HL-60 (cell line): ENCODE results near the gene SERPINB12.

Experiments
- DNase-seq, 2 experiments: peaks; one replicate each; pipeline ENCODE4 v3.0.0-alpha.2; 2010 to 2020; ENCODE audit warnings: low read depth in 1 of 2, low spot score in 1 of 2
- H3K27ac ChIP-seq: fragments of 250-450 bp; sonication (Bioruptor Pico); replicated peaks from 2 replicates; pipeline ENCODE4 v1.5.1; 2020; ENCODE audit warnings: mild to moderate bottlenecking, moderate library complexity
- H3K27me3 ChIP-seq: fragments of 250-450 bp; sonication (Bioruptor Pico); 2 replicates; pipeline ENCODE4 v1.5.1; 2021; ENCODE audit warnings: mild to moderate bottlenecking, moderate library complexity; ENCODE audit not compliant: insufficient read depth, poor library complexity, severe bottlenecking
- H3K4me3 ChIP-seq: replicated peaks from 2 replicates; pipeline ENCODE4 v1.5.1; 2011; ENCODE audit warnings: mild to moderate bottlenecking, control low read depth, low read length; ENCODE audit not compliant: insufficient read depth
- GABPA ChIP-seq: IDR thresholded peaks from 2 replicates; pipeline ENCODE4 v1.6.1; 2012; ENCODE audit warnings: low read depth
- POLR2AphosphoS5 ChIP-seq: IDR thresholded peaks from 2 replicates; pipeline ENCODE4 v1.6.1; 2012; ENCODE audit warnings: low read depth
- SPI1 ChIP-seq: IDR thresholded peaks from 2 replicates; pipeline ENCODE4 v1.6.1; 2012; ENCODE audit warnings: low read depth, mild to moderate bottlenecking, borderline replicate concordance
- TF ChIP-seq, protein P1 (sequence below): IDR thresholded peaks from 2 replicates; pipeline ENCODE4 v1.6.1; 2012; ENCODE audit warnings: low read depth; ENCODE audit not compliant: insufficient replicate concordance
- TF ChIP-seq, protein P2 (sequence below): IDR thresholded peaks from one replicate; pipeline ENCODE4 v1.5.1; 2011; ENCODE audit warnings: low read length, control low read depth, inconsistent platforms; ENCODE audit not compliant: insufficient read depth

SERPINB12 gene

DNA sequence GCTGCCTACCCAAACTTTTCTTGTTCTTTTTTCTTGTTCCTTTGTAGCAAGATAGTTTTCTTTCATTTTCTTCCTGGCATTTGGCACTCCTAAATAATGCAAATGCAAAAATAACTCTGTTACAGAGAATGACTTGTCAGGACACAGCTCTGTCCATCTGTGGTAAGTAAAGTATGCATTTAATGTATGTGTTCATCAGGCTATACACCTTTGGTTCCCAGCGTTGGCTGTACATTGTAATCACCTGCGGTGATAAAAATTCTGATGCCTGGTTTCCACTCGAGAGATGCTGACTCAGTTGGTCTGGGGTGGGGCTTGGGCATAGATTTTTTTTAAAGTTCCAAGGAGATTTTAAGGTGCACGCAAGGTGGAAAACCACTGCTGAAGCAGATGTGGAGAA, 44.8 kb downstream of the SERPINB12 start, which contains the start of gene SERPINB13:
SERPINB13 (plus strand) TSS at position 378 of the 400 bp plus-strand sequence. CDS start 1,325 bp downstream, outside the sequence.
- H3K4me3 ChIP-seq = no peak within 1 kb of the TSS
- no peaks in the 10 kb centered on the region for H3K27me3 ChIP-seq
- peak within 1 kb of the TSS; percentile 54 for H3K27ac ChIP-seq
- no peak for DNase-seq
- no peak for TF ChIP-seq GABPA
- TF ChIP-seq, protein P1, sequence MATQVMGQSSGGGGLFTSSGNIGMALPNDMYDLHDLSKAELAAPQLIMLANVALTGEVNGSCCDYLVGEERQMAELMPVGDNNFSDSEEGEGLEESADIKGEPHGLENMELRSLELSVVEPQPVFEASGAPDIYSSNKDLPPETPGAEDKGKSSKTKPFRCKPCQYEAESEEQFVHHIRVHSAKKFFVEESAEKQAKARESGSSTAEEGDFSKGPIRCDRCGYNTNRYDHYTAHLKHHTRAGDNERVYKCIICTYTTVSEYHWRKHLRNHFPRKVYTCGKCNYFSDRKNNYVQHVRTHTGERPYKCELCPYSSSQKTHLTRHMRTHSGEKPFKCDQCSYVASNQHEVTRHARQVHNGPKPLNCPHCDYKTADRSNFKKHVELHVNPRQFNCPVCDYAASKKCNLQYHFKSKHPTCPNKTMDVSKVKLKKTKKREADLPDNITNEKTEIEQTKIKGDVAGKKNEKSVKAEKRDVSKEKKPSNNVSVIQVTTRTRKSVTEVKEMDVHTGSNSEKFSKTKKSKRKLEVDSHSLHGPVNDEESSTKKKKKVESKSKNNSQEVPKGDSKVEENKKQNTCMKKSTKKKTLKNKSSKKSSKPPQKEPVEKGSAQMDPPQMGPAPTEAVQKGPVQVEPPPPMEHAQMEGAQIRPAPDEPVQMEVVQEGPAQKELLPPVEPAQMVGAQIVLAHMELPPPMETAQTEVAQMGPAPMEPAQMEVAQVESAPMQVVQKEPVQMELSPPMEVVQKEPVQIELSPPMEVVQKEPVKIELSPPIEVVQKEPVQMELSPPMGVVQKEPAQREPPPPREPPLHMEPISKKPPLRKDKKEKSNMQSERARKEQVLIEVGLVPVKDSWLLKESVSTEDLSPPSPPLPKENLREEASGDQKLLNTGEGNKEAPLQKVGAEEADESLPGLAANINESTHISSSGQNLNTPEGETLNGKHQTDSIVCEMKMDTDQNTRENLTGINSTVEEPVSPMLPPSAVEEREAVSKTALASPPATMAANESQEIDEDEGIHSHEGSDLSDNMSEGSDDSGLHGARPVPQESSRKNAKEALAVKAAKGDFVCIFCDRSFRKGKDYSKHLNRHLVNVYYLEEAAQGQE = no peak
- no peak for TF ChIP-seq POLR2AphosphoS5
- TF ChIP-seq, protein P2, sequence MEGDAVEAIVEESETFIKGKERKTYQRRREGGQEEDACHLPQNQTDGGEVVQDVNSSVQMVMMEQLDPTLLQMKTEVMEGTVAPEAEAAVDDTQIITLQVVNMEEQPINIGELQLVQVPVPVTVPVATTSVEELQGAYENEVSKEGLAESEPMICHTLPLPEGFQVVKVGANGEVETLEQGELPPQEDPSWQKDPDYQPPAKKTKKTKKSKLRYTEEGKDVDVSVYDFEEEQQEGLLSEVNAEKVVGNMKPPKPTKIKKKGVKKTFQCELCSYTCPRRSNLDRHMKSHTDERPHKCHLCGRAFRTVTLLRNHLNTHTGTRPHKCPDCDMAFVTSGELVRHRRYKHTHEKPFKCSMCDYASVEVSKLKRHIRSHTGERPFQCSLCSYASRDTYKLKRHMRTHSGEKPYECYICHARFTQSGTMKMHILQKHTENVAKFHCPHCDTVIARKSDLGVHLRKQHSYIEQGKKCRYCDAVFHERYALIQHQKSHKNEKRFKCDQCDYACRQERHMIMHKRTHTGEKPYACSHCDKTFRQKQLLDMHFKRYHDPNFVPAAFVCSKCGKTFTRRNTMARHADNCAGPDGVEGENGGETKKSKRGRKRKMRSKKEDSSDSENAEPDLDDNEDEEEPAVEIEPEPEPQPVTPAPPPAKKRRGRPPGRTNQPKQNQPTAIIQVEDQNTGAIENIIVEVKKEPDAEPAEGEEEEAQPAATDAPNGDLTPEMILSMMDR = no peak
- no peak for TF ChIP-seq SPI1

DNA sequence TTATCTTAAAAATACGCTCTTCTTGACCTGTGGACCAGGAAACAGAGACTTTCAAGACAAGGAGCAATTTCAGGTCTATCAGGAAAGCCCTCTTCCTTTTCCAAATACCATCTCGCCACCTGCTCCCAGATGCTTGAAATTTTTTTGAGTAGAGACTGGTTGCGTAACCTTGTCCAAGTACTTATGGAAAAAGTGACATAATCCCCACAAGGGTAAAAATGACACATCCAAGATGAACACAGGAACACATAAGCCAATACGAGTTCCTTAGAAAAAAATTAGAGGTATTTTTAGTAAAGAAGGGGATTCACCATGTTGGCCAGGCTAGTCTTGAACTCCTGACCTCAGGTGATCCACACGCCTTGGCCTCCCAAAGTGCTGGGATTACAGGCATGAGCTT, 46.7 kb downstream of the SERPINB12 start:
- H3K4me3 ChIP-seq = no peak overlapping the region
- no peaks in the 10 kb centered on the region for H3K27me3 ChIP-seq
- DNase-seq = peak in 1 of 2 experiments; percentile 84
- peak overlapping the region; percentile 72; the same call in 1 of the 2 replicates for H3K27ac ChIP-seq
- TF ChIP-seq GABPA (no peak), POLR2AphosphoS5 (no peak), SPI1 (no peak)
- TF ChIP-seq, protein P2 = no peak
- TF ChIP-seq, protein P1 = no peak

DNA sequence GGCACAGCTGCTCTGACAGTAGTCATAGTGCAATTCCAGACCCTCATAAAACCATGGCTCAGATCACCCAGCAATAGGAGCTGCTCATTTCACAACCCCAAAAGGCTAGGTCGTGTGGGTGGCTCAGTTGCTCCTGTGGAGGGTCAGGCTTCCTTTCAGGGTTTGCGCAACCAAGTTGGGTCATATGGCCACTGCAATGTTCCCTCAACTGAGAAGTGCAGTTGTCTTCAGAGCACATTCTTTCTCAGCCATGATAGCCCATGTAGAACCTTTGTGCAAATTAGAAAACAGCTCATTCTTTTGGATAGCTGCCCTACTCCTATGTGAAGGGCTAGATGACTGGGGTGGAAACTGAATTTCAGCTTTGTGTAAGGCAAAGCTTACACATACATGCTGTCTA, 48.2 kb downstream of the SERPINB12 start:
- no peak overlapping the region for H3K4me3 ChIP-seq
- peak; percentile 95 to 98 for DNase-seq
- H3K27me3 ChIP-seq = no peaks in the 10 kb centered on the region
- H3K27ac ChIP-seq = peak overlapping the region; percentile 72
- TF ChIP-seq GABPA (no peak), SPI1 (peak; percentile 30; the same call in 1 of the 2 replicates), POLR2AphosphoS5 (peak; percentile 77)
- TF ChIP-seq, protein P1 = no peak
